Measurements from ENCODE around the gene GPD1L.
"Not testable (repeated sequence)": the region's sequence is repeated elsewhere in the genome, so short reads cannot be mapped to it uniquely, and the experiment has no call there.

GPD1L gene

DNA sequence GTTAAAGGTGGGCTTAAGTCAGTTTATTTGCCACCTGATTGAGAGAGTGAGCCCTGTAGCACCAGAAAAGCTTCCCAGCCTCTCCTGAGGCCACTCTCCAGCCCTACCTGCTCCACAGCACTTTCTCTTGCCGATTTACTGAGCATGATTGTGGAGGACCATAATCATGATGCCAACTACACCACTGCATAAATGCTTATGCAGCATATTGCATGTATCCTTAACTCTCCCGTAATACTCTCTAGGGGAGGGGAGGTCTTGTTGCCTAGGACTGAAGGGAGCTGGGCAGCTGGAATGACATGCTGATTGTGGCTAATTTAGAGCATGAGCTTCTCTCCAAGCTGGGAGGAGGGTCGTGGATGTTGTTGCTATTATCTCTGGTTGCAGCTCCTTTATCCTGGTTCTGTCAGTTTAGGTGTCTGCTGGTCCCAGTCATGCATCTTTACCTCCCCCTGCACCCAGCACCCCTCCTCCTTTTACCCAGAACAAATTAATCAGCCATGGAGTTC, 54.3 kb downstream of the GPD1L start:
- intact Hi-C loops (cut with DNase I), result no loop called here
- DNase-seq, result no peak

DNA sequence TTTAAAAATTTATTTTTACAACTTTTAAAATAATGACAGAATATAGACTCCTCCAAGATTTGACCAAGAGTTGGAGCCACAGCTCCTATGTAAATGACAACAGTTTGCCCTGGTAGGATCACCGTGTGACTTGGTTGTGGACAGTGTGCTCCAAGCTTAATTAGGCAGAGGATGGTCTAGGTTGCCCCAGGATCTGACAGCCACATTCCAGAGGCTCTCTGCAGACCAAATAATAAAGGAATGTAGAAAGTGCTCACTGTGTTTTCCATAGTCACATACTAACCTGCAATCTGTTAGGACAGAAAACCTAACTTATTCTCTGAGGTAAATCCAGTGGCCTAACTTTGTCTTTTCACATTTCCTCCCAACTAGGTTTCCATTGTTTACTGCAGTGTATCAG, 59.0 kb downstream of the GPD1L start:
- intact Hi-C loops (cut with DNase I), result no loop called here
- DNase-seq, result no peak

DNA sequence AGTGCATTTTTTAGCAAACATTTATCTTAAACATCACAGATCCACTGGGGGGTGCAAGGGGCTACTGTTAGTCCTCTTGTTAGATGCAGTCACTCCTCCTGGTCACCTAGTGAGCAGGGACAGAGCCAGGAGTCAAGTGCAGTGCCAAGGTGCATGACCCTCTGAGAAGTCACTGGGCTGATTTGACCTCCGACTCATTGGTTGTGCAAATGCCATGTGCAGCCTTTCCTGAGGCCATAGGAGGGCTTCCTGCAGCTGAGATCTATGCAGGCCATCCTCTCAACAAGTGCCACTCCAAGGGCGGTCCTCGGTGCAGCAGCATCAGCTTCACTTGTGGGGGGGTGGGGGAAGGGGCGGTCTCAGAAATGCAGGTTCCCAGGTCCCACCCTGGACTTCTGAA, 60.2 kb downstream of the GPD1L start:
- DNase-seq, result no peak
- intact Hi-C loops (cut with DNase I), result no loop called here

DNA sequence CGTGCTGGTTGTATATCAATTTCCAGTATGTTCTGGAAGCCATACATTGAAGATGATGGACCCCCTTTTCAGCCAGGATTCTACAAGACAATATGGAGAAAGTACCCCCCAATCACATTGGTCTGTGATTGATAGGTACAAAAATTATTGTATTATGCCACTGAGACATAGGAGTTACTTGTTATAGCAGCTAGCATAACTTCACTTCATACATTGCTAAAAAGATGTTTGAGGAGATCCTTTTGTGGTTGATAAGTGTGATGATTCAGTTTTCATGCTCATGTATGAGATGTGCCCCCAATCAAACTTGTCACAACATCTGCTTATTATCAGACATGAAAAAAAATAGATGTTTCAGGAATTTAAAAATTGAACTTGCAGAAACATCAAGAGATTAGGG, 66.0 kb downstream of the GPD1L start:
- intact Hi-C loops (cut with DNase I), result no loop called here
- DNase-seq, result no peak

DNA sequence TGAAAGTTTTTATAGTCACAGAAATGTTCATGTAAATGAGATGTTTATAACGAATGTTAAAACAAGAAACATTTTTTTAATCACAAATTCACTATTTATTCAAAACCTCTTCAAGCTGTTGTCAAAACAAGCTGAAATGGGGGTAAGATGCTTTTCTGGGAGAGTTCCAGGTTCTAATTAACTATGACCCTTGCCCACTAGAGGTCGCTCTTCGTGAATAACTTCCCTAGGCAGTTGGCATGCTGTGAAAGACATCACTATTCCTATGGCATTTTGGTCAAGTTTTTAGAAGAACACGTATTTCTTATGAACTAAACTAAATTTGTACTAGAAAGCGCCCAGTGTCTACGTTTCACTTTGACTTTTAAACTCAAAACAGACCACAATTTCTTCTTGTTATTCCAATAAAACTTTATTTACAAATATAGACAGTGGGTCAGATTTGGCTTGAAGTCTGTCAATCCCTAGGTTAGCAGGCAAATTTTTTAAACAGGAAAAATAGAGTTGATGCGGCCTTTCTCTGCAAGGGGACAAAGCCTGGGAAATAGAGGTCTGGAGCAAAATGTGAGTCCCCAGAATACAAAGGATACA, 69.3 kb downstream of the GPD1L start:
- intact Hi-C loops (cut with DNase I), result no loop called here
- peak in 22 of 42 donors; percentile 14 to 78 (median 42) for DNase-seq

DNA sequence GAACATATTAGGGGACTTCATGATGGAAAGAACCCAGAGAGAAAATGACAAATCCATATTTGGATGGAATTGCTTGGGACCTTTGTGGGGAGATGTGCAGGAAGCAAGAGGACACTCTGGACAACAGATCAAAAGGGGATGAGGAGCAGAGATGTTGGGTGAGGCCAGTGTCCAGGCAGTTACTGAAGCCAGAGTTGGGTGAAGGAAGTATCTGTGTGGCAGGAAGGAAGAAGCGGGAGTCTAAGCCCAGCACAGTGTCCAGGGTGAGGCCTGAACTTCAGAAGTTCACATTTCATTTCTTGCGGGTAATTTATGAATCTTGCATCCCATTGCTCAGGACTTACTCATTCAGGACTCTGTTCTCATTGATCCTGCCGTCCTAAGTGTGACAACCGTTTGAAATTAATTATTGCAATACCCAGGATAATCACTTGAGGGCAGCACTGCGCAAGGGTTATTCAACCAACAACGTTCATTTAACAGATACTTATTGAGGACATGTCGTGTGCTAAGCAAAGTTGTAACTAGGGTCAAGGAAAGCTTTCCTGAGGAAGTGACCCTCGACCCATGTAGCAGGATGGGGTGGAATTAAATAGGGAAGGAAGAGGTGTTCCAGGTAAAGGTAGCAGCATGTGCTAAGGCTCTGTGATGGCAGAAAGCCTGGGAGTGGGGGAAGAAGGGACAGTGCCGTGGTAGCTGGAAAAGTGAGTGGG, 70.7 kb downstream of the GPD1L start:
- DNase-seq, result peak in 5 of 42 donors; percentile 10 to 33 (median 13)
- intact Hi-C loops (cut with DNase I), result no loop called here

DNA sequence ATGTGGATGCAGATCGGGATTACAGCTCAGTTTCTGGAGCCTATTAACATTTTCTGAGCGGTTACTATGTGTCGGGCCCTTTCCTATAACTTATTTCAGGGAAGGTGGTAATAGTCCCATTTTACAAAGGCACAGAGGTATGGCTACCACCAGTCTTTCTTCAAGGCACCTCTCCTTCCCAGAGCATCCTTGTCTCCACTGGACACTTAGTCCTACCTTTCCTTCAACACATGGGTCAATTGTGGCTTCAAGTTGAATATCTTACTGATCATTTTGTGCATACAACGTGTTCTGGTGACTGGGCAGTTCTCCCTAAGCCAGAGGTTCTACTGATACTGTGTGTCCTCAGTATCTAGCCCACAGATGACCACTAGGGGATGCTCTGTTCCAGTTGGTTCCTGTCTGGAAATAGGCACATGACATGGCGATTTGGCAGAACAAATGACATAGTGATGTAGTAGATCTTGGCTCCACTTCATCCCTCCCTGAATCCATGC, 71.3 kb downstream of the GPD1L start:
- peak in 8 of 42 donors; percentile 6 to 54 (median 23) for DNase-seq
- intact Hi-C loops (cut with DNase I), result no loop called here

DNA sequence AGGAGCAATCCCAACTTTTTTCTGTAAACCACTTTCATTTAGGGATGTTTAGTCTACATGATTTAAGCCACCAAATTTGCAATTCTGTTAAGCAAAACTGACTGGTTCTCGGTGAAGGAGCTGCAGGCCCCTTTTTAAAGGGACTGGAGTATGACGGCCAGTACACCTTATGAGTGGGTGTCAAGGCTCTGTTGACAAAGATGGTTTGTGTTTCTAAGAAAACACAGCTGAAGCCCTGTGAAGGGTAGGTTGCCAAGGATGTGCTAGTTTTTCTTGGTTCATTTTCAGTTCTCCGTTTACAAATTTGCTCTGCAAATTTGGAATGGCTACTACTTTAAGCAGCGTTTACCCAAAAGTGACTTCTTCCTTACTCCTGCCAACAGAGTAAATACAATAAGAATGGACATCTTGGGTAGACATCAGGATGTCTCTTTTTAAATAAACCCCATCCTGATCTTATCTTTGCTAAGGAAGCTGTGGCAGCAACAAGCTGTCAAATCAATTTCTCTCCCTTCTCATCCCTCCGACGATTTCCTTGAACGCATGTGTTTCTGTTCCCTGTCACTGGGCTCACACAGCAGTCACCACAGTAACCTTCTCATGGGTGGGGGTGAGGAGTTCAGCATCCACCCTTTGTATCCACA, 73.8 kb downstream of the GPD1L start:
- no peak for DNase-seq
- intact Hi-C loops (cut with DNase I), result no loop called here

DNA sequence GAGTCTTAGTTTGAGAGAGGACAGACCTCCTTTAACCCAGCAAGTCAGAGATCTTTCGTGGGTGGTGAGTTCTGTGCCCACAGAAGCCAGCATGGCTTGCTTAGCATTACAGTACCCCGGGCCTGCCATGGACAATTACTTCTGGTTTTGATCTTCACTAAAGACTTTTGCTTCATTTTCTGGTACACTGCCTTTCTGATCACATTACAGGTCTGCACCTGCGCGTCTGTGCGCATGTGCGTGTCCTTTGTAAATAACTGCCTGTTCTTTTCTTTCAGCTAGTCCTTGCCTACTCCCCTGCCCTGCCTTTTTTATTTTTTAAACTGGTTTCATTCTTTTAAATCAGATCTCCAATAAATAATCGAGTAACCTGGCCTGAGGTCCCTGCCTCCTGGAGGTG, 74.9 kb downstream of the GPD1L start:
- no peak for DNase-seq
- intact Hi-C loops (cut with DNase I), result no loop called here

DNA sequence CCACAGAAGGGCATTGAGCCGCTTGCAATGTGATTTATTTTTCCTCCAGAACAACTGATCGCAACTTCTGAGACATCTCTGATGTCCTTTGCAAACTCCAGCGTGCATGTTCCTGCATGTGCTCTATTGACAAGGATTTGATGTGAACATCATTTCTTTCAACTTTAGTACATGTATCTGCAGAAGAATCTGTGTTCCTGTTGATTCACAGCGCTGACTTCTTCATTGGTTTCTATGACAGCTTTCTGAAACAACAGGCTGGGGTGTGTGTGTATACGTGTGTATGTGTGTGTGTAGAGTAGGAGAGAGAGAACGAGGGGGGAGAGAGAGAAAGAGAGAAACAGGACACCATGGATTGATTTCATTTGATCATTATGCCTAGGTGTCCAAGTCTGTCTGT, 75.4 kb downstream of the GPD1L start:
- intact Hi-C loops (cut with DNase I), result no loop called here
- no peak for DNase-seq

DNA sequence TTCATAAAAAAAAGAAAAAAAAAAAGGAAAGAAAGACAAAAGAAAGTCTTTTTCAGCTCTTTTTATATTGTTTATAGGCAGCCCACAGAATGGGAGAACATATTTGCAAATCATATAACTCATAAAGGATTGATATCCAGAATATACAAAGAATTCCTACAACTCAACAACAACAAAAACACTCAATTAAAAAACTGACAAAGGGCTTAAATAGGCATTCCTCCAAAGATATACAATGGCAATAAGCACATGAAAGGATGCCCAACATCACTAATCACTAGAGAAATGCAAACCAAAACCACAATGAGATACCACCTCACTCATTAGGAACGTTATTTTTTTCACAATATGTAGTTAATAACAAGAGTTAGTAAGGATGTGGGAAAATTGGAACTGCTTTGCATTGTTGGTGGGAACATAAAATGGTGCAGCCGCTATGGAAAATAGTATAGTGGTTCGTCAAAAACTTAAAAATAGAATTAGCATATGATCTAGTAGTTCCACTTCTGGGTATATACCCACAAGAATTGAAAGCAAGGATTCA, 77.8 kb downstream of the GPD1L start:
- no peak for DNase-seq
- intact Hi-C loops (cut with DNase I), result no loop called here

DNA sequence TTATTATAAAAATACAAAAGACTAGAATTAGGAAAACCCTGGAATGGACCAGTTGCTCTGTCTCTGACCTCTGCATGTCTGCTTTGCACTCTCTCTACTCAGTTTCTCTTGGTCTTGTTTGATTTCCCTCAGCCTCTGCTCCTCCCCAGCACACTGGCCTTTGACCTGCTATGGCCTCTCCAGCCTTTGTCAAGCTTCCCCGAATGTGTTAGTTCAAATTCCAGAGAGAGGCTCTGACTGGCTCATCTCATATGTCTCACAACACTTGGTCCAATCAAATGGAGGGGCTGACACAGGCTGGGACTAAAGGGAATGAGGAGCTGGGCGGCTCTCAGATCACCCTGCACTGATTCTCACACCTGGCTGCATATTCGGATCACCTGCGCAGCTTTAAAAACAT, 79.7 kb downstream of the GPD1L start:
- intact Hi-C loops (cut with DNase I), result no loop called here
- DNase-seq, result no peak

DNA sequence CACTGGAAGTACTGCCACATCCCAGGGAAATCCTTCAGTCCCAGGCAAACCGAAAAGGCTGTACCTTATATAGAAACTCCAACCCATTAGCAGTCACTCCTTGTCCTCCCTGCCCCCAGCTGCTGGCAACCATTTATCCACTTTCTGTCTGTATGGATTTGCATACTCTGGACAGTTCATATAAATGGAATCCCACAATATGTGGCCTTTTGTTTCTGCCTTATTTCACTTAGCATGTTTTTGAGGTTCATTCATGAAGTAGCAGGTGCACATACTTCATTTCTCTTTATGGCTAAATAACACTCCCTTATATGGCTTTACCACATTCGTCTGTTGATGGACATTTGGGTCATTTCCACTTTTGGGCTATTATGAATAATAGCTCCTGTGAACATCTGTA, 80.5 kb downstream of the GPD1L start:
- no peak for DNase-seq
- intact Hi-C loops (cut with DNase I), result no loop called here

DNA sequence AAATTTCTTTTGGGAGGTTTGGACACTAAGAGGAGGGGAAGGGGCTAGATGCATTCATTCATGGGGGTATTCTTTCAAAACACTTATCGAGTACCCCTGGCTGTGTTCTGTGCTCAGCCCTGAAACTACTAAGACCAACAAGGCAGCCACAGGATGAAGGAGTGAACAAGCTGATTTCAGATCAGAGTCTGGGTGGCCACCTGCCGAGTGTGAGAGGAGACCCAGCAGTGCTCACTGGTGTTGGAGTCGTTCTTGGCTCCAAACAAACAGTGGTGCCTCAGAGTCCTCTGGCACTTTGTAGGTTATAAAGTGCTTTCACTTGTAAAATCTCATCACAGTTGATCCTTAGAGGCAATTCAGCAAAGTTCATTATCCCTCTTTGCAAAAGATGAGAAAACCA, 83.3 kb downstream of the GPD1L start:
- intact Hi-C loops (cut with DNase I), result no loop called here
- DNase-seq, result no peak

DNA sequence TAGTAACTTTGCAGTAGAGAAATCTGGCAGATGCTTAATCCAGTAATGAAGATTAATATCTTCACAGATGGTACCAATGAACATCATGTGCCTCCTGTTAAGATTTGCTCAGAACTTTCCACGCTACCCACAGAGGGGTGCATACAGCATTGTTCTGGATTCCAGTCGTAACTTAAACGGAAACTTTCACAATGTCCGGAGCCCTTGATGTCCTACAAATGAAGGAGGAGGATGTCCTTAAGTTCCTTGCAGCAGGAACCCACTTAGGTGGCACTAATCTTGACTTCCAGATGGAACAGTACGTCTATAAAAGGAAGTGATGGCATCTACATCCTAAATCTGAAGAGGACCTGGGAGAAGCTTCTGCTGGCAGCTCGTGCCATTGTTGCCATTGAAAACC, 84.1 kb downstream of the GPD1L start:
- DNase-seq; intact Hi-C loops (cut with DNase I): not testable (repeated sequence)

DNA sequence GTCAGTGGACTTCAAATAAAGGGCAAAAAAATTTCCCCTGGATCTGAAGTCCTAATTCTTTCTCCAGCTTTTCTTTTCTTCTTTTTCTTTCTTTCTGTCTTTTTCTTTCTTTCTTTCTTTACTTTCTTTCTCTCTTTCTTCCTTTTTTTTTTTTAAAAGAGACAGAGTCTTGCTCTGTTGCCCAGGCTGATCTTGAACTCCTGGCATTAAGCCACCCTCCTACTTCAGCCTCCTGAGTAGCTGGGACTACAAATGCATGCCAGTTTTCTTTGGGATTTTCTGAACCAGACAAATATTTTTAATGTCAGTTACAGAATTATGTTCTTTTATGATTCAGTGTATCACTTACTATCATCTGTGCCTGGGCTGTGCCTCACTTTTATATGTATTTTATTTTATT, 86.7 kb downstream of the GPD1L start:
- no peak for DNase-seq
- intact Hi-C loops (cut with DNase I), result no loop called here

DNA sequence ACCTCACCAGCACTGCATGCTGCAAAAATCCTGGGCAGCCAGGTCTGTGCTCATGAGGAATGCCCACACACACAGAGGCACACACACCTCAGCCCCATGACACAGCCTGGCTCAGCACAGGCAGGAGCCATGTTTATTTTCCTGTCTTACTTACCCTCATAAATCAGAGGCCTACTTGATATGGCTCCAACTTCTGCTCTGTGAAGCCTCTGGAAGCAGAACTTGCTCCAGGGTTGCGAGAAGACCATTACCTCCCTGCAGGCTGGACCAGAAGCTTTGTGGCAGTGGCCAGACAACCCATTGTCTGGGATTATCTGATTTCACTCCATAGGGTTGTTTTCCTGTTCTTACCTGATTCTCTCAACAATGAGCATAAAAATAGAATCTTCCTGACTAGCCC, 88.2 kb downstream of the GPD1L start:
- intact Hi-C loops (cut with DNase I), result no loop called here
- no peak for DNase-seq

DNA sequence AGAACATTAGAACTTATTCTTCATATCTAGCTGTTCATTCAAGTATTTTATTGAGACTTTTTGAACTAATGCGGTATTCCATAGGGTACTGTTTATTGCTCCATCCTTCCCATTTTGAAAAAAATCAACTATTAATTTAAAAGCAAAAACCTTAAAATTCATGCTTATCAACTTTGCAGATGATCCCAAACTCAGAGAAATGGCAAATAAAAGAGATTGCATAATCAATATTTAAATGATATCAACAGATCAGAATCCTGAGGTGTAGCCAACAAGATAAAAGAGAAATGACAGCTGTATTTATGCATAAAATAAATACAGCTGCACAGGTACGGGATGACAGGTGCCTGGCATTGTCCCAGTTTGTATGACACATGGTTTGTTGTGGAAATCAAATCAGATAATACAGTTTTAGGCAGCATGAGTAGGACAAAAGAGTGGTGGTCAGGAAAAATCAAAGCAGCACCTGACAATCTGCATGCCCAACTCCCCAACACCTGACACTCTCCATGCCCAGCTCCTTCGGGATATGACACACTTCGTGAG, 89.6 kb downstream of the GPD1L start:
- DNase-seq, result no peak
- intact Hi-C loops (cut with DNase I), result no loop called here

DNA sequence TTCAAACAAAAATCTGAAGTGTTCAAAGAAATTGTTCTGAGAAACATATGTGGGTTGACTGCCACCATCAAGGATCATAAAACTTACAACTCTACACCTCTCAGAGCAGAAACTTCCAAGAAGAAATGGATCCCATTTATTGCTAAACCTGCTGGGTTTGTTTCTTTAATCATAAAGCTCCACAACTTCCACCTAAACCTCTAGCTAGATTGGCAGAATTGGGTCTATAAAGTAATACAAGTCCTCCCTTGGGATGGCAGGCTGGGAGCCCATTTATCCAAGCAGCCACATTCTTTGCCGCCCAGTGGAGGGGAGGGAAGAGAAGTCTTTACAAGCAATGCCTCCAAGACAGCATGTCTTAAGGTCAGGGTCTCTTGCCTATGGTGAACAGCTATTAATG, 91.6 kb downstream of the GPD1L start:
- intact Hi-C loops (cut with DNase I), result no loop called here

DNA sequence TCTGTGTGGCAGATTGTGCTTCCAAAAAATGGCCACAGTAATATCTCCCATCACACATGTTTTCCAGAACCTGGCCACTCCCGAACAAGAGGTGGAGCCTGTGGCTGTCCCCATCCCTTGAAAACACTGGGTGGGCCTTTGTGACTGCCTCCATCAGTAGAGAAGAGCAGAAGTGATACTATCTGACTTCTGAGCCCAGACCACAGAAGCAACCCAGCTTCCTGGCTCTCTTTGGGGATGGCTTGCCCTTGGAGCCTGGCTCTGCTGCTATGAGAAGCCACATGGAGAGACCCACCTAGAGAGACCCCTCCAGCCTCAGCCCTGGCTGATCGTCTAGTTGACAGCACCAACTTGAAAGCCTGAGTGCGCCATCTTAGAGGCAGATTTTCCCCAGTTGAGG, 92.3 kb downstream of the GPD1L start:
- intact Hi-C loops (cut with DNase I), result no loop called here
- DNase-seq, result no peak

More for the DNA sequence above, 91.6 kb downstream of the GPD1L start:
- DNase-seq, result no peak
